Fibroblast of lung (primary cell): Measurements from ENCODE around the gene SYCE3. TPM values are rescaled to one million over a fixed set of nuclear protein-coding genes. Genes with fewer than 3 reads are reported as not detected.
A peak's percentile ranks its signal among the peaks of the same experiment; 100 is the strongest.

Experiments
- DNase-seq, 2 donors: peaks; one replicate each; pipeline versions ENCODE4 v3.0.0 to v3.0.0-alpha.2; 2010; ENCODE audit warnings: low read depth in 2 of 2
- H2AFZ ChIP-seq: 2 replicates; pipeline ENCODE4 v1.5.1; 2012; ENCODE audit warnings: low read length, control low read depth, inconsistent platforms
- H3K27ac ChIP-seq: 2 replicates; pipeline ENCODE4 v1.5.1; 2011; ENCODE audit warnings: low read length, control low read depth; ENCODE audit not compliant: insufficient read depth
- H3K27me3 ChIP-seq: 2 replicates; pipeline ENCODE4 v1.5.1; 2011; ENCODE audit warnings: mild to moderate bottlenecking, low read length; ENCODE audit not compliant: control insufficient read depth, insufficient read depth
- H3K36me3 ChIP-seq: 2 replicates; pipeline ENCODE4 v1.5.1; 2011; ENCODE audit warnings: low read length; ENCODE audit not compliant: control insufficient read depth, insufficient read depth
- H3K4me1 ChIP-seq: 2 replicates; pipeline ENCODE4 v1.5.1; 2011; ENCODE audit warnings: low read length; ENCODE audit not compliant: control insufficient read depth, insufficient read depth; ENCODE audit errors: extremely low read depth
- H3K4me2 ChIP-seq: 2 replicates; pipeline ENCODE4 v1.5.1; 2011; ENCODE audit warnings: low read length, control low read depth; ENCODE audit not compliant: insufficient read depth; ENCODE audit errors: extremely low read depth
- H3K4me3 ChIP-seq, 4 experiments: fragments of 200-600 bp in 1 of 4; sonication (generic) in 1 of 4; replicated peaks in 1 of 4; 2 replicates each; pipeline ENCODE4 v1.5.1; 2011 to 2016; ENCODE audit warnings: low read length in 4 of 4, low read depth in 3 of 4, mild to moderate bottlenecking in 3 of 4, control low read depth in 2 of 4, inconsistent platforms in 1 of 4, mixed read lengths in 1 of 4; ENCODE audit not compliant: insufficient read depth in 1 of 4; ENCODE audit errors: control extremely low read depth in 1 of 4
- H3K79me2 ChIP-seq: 2 replicates; pipeline ENCODE4 v1.5.1; 2012; ENCODE audit warnings: mild to moderate bottlenecking, low read length, inconsistent platforms; ENCODE audit not compliant: control insufficient read depth, insufficient read depth
- H3K9ac ChIP-seq: 2 replicates; pipeline ENCODE4 v1.5.1; 2011; ENCODE audit warnings: mild to moderate bottlenecking, low read length, control low read depth; ENCODE audit not compliant: insufficient read depth
- H3K9me3 ChIP-seq: 2 replicates; pipeline ENCODE4 v1.5.1; 2012; ENCODE audit warnings: low read depth, low read length; ENCODE audit not compliant: control insufficient read depth, insufficient read depth
- H4K20me1 ChIP-seq: 2 replicates; pipeline ENCODE4 v1.5.1; 2011; ENCODE audit warnings: low read length; ENCODE audit not compliant: control insufficient read depth, insufficient read depth; ENCODE audit errors: extremely low read depth
- EZH2 ChIP-seq: IDR thresholded peaks from 2 replicates; pipeline ENCODE4 v1.5.1; 2012; ENCODE audit warnings: low read length, control low read depth, mild to moderate bottlenecking; ENCODE audit errors: missing control alignments
- polyA plus RNA-seq, 2 donors: library from polyadenylated mRNA; depleted of rRNA in 1 of 2; stranded (reverse) in 1 of 2; unstranded in 1 of 2; fragments of >200 nt; gene quantifications; 2 replicates each; pipeline ENCODE4 v1.2.1, GENCODE V29; 2011 to 2012; ENCODE audit warnings: missing spikeins in 1 of 2
- total RNA-seq: library from RNA; depleted of rRNA; stranded (reverse); fragments of >200 nt; gene quantifications from 2 replicates; pipeline ENCODE4 v1.2.1, GENCODE V29; 2014
- TF ChIP-seq, protein P1 (sequence below), 2 donors: IDR thresholded peaks in 1 of 2; conservative IDR thresholded peaks in 1 of 2; 1 replicate in 1 of 2; 2 replicates in 1 of 2; pipeline ENCODE4 v1.5.1; 2011 to 2012; ENCODE audit warnings: low read length in 2 of 2, control low read depth in 1 of 2, inconsistent platforms in 1 of 2, low read depth in 1 of 2, mild to moderate bottlenecking in 1 of 2

SYCE3 gene
- total and polyA plus RNA-seq, 2 donors (not counting 1 experiment from before 2014, with no cell fraction given), result 0.33 TPM; not detected in 1

DNA sequence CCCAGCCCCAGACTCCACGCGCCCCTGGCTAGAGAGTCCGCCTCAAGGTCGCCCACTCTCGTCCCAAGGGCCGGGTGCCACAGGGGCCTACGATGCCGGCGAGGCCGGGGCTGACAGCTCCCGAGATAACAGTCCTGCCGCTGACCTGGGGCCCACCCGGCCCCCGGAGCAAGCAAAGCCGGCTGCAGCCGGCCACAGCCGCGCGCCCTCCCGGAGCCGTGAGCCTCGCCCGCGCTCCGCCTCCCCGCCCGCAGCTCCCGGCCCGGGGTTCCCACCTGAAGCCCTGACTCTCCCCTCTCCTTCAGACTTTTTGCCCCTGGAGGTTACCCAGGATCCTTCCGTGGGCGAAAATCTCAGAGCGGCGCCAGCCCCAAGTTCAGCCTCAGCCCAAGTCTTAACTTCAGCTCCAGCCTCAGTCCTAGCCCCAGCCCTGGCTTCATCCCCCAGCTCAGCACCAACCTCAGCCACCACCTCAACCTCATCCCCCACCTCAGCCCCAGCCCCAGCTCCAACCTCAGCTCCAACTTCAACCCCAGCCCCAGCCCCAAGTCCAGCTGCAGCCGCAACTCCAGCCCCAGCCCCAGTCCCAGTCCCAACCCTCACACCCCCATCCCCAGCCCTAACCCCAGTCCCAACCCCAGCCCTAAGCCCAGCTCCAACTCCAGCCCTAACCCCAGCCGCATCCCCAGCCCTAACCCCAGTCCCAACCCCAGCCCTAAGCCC, 15.3 kb downstream of the SYCE3 start:
- Histone ChIP-seq H3K4me2 (no peak overlapping the region), H3K9me3 (no peaks in the 10 kb centered on the region), H3K9ac (no peak overlapping the region), H3K36me3 (no peaks in the 10 kb centered on the region), H4K20me1 (no peaks in the 10 kb centered on the region), H3K79me2 (no peaks in the 10 kb centered on the region), H3K4me3 (no peak overlapping the region), H3K27me3 (peaks cover 33% of the 10 kb centered on the region), H3K4me1 (peaks cover 2% of the 10 kb centered on the region), H3K27ac (no peak overlapping the region), H2AFZ (no peak overlapping the region)
- DNase-seq, result no peak
- TF ChIP-seq EZH2, result peak; percentile 62
- TF ChIP-seq, protein P1, sequence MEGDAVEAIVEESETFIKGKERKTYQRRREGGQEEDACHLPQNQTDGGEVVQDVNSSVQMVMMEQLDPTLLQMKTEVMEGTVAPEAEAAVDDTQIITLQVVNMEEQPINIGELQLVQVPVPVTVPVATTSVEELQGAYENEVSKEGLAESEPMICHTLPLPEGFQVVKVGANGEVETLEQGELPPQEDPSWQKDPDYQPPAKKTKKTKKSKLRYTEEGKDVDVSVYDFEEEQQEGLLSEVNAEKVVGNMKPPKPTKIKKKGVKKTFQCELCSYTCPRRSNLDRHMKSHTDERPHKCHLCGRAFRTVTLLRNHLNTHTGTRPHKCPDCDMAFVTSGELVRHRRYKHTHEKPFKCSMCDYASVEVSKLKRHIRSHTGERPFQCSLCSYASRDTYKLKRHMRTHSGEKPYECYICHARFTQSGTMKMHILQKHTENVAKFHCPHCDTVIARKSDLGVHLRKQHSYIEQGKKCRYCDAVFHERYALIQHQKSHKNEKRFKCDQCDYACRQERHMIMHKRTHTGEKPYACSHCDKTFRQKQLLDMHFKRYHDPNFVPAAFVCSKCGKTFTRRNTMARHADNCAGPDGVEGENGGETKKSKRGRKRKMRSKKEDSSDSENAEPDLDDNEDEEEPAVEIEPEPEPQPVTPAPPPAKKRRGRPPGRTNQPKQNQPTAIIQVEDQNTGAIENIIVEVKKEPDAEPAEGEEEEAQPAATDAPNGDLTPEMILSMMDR (conservative IDR thresholded peaks at IDR 0.05 in 1 of 2, IDR thresholded peaks at IDR 0.05 in 1 of 2; ENCODE audit: low read depth in 1 of 2, low read length in 2 of 2), result no peak

DNA sequence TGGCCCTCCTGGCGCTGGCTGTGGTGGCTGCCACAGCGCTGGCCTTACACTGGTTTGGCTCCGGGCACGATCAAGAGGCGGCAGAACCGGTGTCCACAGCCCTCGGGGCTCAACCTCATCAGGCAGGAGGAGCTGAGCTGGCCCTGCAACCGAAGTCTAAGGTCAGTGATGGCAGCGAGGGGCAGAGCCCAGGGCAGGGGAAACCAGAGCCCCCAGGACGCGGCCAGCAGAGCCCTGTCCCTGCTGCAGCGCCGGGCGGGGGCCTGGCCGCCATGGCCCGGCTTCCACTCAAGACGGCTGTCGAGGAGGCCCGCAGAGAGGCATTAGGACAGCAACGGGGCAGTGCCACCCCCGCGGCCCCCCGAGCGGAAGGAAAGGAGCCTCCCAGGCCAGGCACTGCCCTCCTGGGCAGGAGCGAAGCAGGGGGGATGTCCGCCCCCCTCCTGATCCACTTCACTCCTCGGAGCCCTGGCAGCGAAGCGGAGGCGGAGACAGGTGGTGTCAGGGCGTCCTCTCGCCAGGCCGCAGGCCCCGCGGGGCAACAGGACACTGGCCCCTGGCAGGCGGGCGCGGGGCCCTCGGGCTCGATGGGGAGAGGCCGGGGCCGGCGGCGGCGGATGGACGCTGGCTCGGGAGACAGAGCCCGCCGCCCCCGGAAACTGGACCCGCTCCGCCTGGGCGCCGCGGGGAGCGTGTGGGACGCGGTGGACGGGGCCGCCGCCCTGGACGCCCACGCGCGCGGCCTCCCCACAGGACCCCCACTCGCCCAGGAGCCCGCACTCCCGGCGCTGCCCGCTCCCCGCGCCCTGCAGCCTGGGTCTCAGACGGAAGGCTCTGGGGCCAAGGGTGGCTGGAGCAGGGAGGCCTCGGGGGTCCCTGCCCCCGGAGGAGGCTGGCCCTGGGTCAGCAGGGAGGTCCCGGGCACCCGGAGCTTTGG, 16.1 kb downstream of the SYCE3 start:
- no peak for DNase-seq
- peak; percentile 63 for TF ChIP-seq EZH2
- TF ChIP-seq, protein P1 (conservative IDR thresholded peaks at IDR 0.05 in 1 of 2, IDR thresholded peaks at IDR 0.05 in 1 of 2; ENCODE audit: low read depth in 1 of 2, low read length in 2 of 2), result no peak
- Histone ChIP-seq H3K4me1 (peaks cover 2% of the 10 kb centered on the region), H3K9ac (no peak overlapping the region), H3K9me3 (no peaks in the 10 kb centered on the region), H3K27me3 (peaks cover 27% of the 10 kb centered on the region), H3K79me2 (no peaks in the 10 kb centered on the region), H3K27ac (no peak overlapping the region), H4K20me1 (no peaks in the 10 kb centered on the region), H3K4me2 (no peak overlapping the region), H3K4me3 (no peak overlapping the region), H3K36me3 (no peaks in the 10 kb centered on the region), H2AFZ (no peak overlapping the region)

DNA sequence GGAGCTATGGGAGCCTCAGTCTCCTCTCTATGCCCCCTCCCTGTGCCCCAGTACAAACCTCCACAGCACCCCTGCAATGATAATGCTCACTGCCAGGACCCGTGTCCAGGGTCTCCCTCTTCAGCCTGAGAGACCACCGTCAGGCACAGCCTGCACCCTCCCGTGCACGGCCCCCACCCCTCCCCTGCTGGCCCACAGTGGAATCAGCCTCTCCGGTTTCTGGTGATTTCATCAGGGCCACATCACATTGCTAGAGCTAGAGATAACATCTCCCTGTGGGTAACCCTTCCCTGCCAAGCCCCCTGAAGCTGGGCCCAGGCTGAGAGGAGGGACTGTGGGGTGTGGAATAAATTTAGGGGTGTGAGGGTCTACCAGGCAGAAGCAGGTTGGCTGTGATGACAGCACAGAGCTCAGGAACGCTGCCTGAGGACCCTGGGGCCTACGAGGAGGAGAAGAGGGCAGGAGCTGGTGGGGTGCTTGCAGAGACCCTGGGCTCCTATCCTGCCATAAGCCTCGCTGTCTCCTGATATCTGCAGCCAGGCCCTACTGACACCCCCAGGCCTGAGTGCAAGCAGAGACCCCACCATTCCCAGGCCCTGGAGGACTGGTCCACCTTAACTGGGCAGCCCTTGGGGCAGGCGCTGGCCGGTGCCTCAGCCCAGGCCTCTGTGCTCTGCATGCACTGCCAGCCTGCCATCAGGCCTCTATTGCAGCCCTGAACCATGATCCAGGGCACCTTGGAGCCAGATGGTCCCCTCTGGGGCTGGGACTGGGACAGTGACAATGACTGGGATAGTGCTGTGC, 17.0 kb downstream of the SYCE3 start, which contains the start of gene KLHDC7B:
KLHDC7B (plus strand) TSS at position 378 of the 804 bp plus-strand sequence; CDS start at position 723, 345 bp downstream.
- TF ChIP-seq, protein P1 (conservative IDR thresholded peaks at IDR 0.05 in 1 of 2, IDR thresholded peaks at IDR 0.05 in 1 of 2; ENCODE audit: low read depth in 1 of 2, low read length in 2 of 2), result peak; percentile 16 to 31
- no peak for TF ChIP-seq EZH2
- Histone ChIP-seq H3K4me3 (no peak within 1 kb of the TSS), H3K27me3 (peaks cover 25% of the 10 kb centered on the region), H3K36me3 (no peaks in the 10 kb centered on the region), H3K4me1 (peaks cover 3% of the 10 kb centered on the region), H3K9ac (no peak within 1 kb of the TSS), H3K79me2 (no peaks in the 10 kb centered on the region), H3K9me3 (no peaks in the 10 kb centered on the region), H4K20me1 (no peaks in the 10 kb centered on the region), H3K4me2 (no peak within 1 kb of the TSS), H3K27ac (no peak within 1 kb of the TSS), H2AFZ (no peak within 1 kb of the TSS)
- peak in 1 of 2 donors; percentile 67 for DNase-seq
